Measurements from ENCODE around the gene RYR2. TPM values are rescaled to one million over a fixed set of nuclear protein-coding genes. Genes with fewer than 3 reads are reported as not detected.
A peak's percentile ranks its signal among the peaks of the same experiment; 100 is the strongest.

RYR2 gene
- total RNA-seq, 1 experiment from 2014 or later, result 3.4 TPM

GRCh38 chr1:237640966-237641365 lies 599.0 kb downstream of the RYR2 start:
- Histone ChIP-seq H4K8ac (replicated peaks; ENCODE audit: insufficient read length, low read depth, low read length) (no peak overlapping the region), H4K5ac (ENCODE audit: insufficient read length, low read depth, low read length) (no peak overlapping the region), H3K23ac (ENCODE audit: insufficient read length, low read depth, low read length) (no peak overlapping the region), H3K4me1 (ENCODE audit: insufficient read depth, low read length) (no peaks in the 10 kb centered on the region), H2AFZ (ENCODE audit: low read length) (no peak overlapping the region), H3K79me2 (ENCODE audit: insufficient read depth, low read length) (no peaks in the 10 kb centered on the region), H2BK5ac (ENCODE audit: insufficient read length, low read length) (no peak overlapping the region), H3T11ph (ENCODE audit: low read length) (no peak overlapping the region), H2BK20ac (ENCODE audit: low read depth, low read length, poor library complexity, severe bottlenecking) (no peak overlapping the region), H2BK15ac (ENCODE audit: low read depth, low read length) (no peak overlapping the region), H3K27me3 (ENCODE audit: insufficient read depth, low read length) (no peaks in the 10 kb centered on the region), H3K79me1 (ENCODE audit: insufficient read depth, low read depth, low read length, poor library complexity, severe bottlenecking) (no peaks in the 10 kb centered on the region), H3K9ac (ENCODE audit: extremely low read depth, insufficient read length, low read length) (no peak overlapping the region), H2AK5ac (ENCODE audit: insufficient read length, low read length) (no peak overlapping the region), H3K14ac (ENCODE audit: insufficient read depth, low read length) (no peak overlapping the region), H3K23me2 (ENCODE audit: insufficient read length, low read depth, low read length, poor library complexity, severe bottlenecking) (no peaks in the 10 kb centered on the region), H2BK120ac (ENCODE audit: low read depth, low read length, poor library complexity, severe bottlenecking) (no peak overlapping the region), H3K56ac (ENCODE audit: insufficient read length, low read depth, low read length) (no peak overlapping the region), H3K4ac (ENCODE audit: low read depth, low read length) (no peak overlapping the region), H3K27ac (ENCODE audit: insufficient read length, low read depth, low read length) (no peak overlapping the region), H3K9me3 (ENCODE audit: control insufficient read depth, low read depth, low read length) (no peaks in the 10 kb centered on the region), H3K18ac (ENCODE audit: insufficient read length, low read depth, low read length) (no peak overlapping the region), H3K4me2 (ENCODE audit: insufficient read depth, insufficient read length, low read length) (no peak overlapping the region), H4K91ac (ENCODE audit: insufficient read length, low read depth, low read length) (no peak overlapping the region), H4K20me1 (ENCODE audit: control insufficient read depth, insufficient read depth, insufficient read length) (no peaks in the 10 kb centered on the region), H2BK12ac (ENCODE audit: insufficient read length, low read depth, low read length) (no peak overlapping the region)
- no CpG with 5 or more reads among the region's 2 CpGs for WGBS (ENCODE audit: extremely low coverage, insufficient read length, low lambda C conversion rate)
- H3K4me3 Mint-ChIP-seq, result no peak overlapping the region
- H3K9me3 Mint-ChIP-seq, result no peaks in the 10 kb centered on the region
- no peak for DNase-seq
- H3K4me1 Mint-ChIP-seq, result no peaks in the 10 kb centered on the region
- H3K36me3 Mint-ChIP-seq (ENCODE audit: insufficient read depth in 1 of 3, low read depth in 3 of 3), result peaks cover 0 to 4% (median 3%) of the 10 kb centered on the region in 3 experiments; a peak in 3 of 7 replicates
- peak overlapping the region in 1 of 3 experiments; percentile 78; a peak in 1 of 7 replicates for H3K27ac Mint-ChIP-seq
- H3K27me3 Mint-ChIP-seq (ENCODE audit: low read depth), result no peaks in the 10 kb centered on the region
- TF ChIP-seq, protein P1, sequence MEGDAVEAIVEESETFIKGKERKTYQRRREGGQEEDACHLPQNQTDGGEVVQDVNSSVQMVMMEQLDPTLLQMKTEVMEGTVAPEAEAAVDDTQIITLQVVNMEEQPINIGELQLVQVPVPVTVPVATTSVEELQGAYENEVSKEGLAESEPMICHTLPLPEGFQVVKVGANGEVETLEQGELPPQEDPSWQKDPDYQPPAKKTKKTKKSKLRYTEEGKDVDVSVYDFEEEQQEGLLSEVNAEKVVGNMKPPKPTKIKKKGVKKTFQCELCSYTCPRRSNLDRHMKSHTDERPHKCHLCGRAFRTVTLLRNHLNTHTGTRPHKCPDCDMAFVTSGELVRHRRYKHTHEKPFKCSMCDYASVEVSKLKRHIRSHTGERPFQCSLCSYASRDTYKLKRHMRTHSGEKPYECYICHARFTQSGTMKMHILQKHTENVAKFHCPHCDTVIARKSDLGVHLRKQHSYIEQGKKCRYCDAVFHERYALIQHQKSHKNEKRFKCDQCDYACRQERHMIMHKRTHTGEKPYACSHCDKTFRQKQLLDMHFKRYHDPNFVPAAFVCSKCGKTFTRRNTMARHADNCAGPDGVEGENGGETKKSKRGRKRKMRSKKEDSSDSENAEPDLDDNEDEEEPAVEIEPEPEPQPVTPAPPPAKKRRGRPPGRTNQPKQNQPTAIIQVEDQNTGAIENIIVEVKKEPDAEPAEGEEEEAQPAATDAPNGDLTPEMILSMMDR (conservative IDR thresholded peaks at IDR 0.05), result no peak
